Mucosa of rectum (tissue), 2 donors: ENCODE results near the gene INPP1.
A peak's percentile ranks its signal among the peaks of the same experiment; 100 is the strongest.

ENCODE experiments used
- H3K27ac ChIP-seq, 2 donors: one replicate each; pipeline ENCODE4 v1.7.0; 2013; ENCODE audit warnings: inconsistent platforms in 2 of 2, low read depth in 2 of 2, low read length in 2 of 2
- H3K27me3 ChIP-seq, 2 donors: one replicate each; pipeline ENCODE4 v1.7.0; 2013; ENCODE audit warnings: low read length in 2 of 2; ENCODE audit not compliant: control insufficient read depth in 2 of 2, insufficient read depth in 2 of 2
- H3K36me3 ChIP-seq, 2 donors: one replicate each; pipeline ENCODE4 v1.7.0; 2013; ENCODE audit warnings: low read length in 2 of 2; ENCODE audit not compliant: control insufficient read depth in 2 of 2, insufficient read depth in 2 of 2
- H3K4me1 ChIP-seq, 2 donors: one replicate each; pipeline ENCODE4 v1.7.0; 2013; ENCODE audit warnings: low read length in 2 of 2, mild to moderate bottlenecking in 1 of 2; ENCODE audit not compliant: control insufficient read depth in 2 of 2, insufficient read depth in 2 of 2
- H3K4me3 ChIP-seq, 2 donors: one replicate each; pipeline ENCODE4 v1.7.0; 2013; ENCODE audit warnings: low read length in 2 of 2
- H3K9ac ChIP-seq, 2 donors: one replicate each; pipeline ENCODE4 v1.7.0; 2013; ENCODE audit warnings: low read length in 2 of 2, low read depth in 1 of 2, mild to moderate bottlenecking in 1 of 2
- H3K9me3 ChIP-seq, 2 donors: one replicate each; pipeline ENCODE4 v1.7.0; 2013; ENCODE audit warnings: low read length in 2 of 2; ENCODE audit not compliant: control insufficient read depth in 2 of 2
- donor health status: healthy.
- donor health status: Normal muscosa, but diverticular disease.

INPP1 gene

DNA sequence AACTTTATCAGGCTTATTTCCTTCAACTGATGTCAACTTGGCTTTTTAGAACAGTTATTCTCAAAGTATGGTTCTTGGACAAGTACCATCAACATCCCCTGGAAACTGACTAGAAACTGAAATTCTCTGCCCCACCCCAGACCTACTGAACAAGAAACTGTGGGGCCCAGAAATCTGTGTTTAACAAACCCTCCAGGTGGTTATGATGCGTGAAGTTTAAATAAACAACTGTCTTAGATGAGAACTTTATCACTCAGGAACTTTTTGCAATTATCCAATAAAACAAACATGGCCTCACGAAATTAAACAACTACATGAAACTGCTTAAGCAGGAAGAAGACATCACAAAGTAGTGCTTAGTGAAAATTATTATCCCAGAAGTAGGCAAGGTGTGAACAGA is 28.1 kb upstream of the INPP1 start:
- Histone ChIP-seq H3K27me3 (no peaks in the 10 kb centered on the region), H3K9me3 (no peaks in the 10 kb centered on the region), H3K27ac (no peak overlapping the region), H3K4me1 (peaks cover 13 to 31% of the 10 kb centered on the region in 2 donors), H3K9ac (no peak overlapping the region), H3K4me3 (no peak overlapping the region), H3K36me3 (peaks cover 0 to 4% of the 10 kb centered on the region in 2 donors)

DNA sequence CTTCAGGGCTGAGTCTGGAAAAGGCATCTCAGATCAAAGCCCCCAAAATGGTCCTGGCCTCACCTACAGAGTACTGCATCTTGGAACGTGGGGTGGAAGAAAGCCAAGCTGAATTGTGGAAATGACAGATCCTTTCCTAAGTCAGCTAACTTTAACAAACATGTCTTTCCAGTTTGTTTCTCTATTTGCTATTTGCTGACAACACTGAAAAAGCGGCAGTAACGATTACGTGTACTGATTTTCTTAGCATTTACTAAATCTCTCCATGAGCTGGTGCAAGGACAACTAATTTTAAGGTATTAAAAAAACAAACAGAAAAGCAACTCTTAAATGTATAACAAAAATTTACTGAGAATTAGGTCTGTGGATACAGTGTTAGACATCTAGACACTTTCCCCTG is 24.9 kb upstream of the INPP1 start:
- Histone ChIP-seq H3K9me3 (no peaks in the 10 kb centered on the region), H3K9ac (peak overlapping the region; percentile 67 to 83), H3K27me3 (no peaks in the 10 kb centered on the region), H3K4me1 (peaks cover 16 to 17% of the 10 kb centered on the region in 2 donors), H3K4me3 (peak overlapping the region; percentile 80 to 97), H3K36me3 (no peaks in the 10 kb centered on the region), H3K27ac (peak overlapping the region in 1 of 2 donors; percentile 89)

DNA sequence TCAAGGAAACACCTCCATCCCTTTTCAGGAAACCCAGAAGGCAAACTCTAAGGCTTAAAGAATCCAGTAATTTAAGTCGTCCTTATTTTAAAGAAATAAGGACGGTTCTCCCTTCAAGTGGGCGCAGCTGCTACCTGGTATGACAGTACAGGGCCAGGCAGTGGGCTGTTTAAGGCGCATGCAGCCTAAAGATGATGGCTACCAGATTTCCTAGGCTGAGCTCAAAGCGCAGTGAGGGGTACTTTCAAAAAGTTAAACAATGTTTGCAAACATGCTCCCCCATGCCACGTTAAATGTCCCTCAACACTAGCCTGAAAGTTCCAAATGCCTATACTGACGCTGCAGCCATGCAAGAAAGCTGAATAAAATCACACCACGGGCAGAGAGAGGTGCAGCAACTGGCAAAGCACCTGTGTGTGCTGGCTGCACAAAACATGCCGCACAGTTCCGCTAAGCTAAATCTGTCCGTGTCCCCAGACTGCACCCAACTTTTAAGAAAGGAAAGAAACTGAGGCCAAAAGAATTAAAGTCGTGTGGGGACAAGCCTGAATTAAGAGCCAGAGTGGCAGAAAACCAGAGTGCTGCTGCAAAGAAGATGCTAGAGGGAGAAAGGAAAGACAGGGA is 24.3 kb upstream of the INPP1 start:
- no peaks in the 10 kb centered on the region for H3K9me3 ChIP-seq
- peak overlapping the region; percentile 86 to 89 for H3K27ac ChIP-seq
- no peaks in the 10 kb centered on the region for H3K27me3 ChIP-seq
- peak overlapping the region; percentile 80 to 97 for H3K4me3 ChIP-seq
- no peaks in the 10 kb centered on the region for H3K36me3 ChIP-seq
- H3K4me1 ChIP-seq, result peaks cover 13 to 16% of the 10 kb centered on the region in 2 donors
- H3K9ac ChIP-seq, result peak overlapping the region; percentile 67 to 83

- Histone ChIP-seq H3K9me3 (no peaks in the 10 kb centered on the region), H3K36me3 (no peaks in the 10 kb centered on the region), H3K4me3 (peak within 1 kb of the TSS; percentile 80 to 97), H3K27ac (peak within 1 kb of the TSS; percentile 86 to 89), H3K27me3 (no peaks in the 10 kb centered on the region), H3K9ac (peak within 1 kb of the TSS; percentile 67 to 83), H3K4me1 (peaks cover 13 to 16% of the 10 kb centered on the region in 2 donors)
Measured at GRCh38 chr2:190319555-190320498, 23.6 kb upstream of the INPP1 start, which contains the start of gene HIBCH. Gene HIBCH, minus strand, starts transcription at chr2:190319826. Its CDS starts 76 bp downstream, at chr2:190319750.

DNA sequence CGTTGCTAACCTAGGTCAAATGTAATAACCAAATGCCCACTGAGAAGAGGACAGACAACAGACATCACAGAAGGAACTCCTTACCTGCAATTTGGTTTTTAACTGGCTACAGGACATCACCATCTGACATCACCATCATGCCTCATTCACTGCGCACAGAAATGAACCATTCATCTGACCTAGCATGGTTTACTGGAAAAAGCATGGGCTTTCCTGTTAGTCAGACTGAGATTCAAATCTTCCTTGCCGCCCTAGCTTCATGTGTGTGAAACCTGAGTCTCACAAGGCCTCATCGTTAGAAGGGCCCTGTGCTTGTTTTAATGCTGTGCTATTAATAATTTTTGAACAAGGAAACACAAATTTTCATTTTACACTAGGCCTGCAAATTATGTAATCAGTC is 22.7 kb upstream of the INPP1 start:
- no peaks in the 10 kb centered on the region for H3K9me3 ChIP-seq
- H3K9ac ChIP-seq, result no peak overlapping the region
- H3K27ac ChIP-seq, result no peak overlapping the region
- no peaks in the 10 kb centered on the region for H3K36me3 ChIP-seq
- H3K27me3 ChIP-seq, result no peaks in the 10 kb centered on the region
- no peak overlapping the region for H3K4me3 ChIP-seq
- H3K4me1 ChIP-seq, result peaks cover 5 to 15% of the 10 kb centered on the region in 2 donors

GRCh38 chr2:190323406-190323805 is 20.0 kb upstream of the INPP1 start:
- no peak overlapping the region for H3K9ac ChIP-seq
- H3K9me3 ChIP-seq, result no peaks in the 10 kb centered on the region
- H3K27me3 ChIP-seq, result no peaks in the 10 kb centered on the region
- H3K27ac ChIP-seq, result no peak overlapping the region
- H3K4me3 ChIP-seq, result no peak overlapping the region
- no peaks in the 10 kb centered on the region for H3K36me3 ChIP-seq
- peaks cover 1 to 10% of the 10 kb centered on the region in 2 donors for H3K4me1 ChIP-seq

DNA sequence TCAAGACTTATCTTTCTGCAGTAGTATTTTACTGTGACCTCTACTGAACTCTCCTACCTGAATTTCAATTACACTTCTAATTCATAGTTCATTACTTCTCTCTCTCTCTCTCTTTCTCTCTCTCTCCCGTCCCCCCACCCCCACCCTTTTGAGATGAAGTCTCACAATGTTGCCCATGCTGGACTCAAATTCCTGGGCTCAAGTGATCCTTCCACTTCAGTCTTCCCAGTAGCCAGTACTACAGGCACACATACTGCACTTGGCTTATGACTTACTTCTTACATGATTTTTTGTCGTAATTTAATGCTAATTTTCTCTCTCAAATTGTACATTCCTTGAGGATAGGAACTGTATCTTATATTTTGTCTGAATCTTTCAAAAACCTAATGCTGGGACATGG is 17.8 kb upstream of the INPP1 start:
- H3K9me3 ChIP-seq, result no peaks in the 10 kb centered on the region
- no peak overlapping the region for H3K9ac ChIP-seq
- no peak overlapping the region for H3K27ac ChIP-seq
- no peak overlapping the region for H3K4me3 ChIP-seq
- peaks cover 0 to under 1% of the 10 kb centered on the region in 2 donors for H3K4me1 ChIP-seq
- H3K36me3 ChIP-seq, result no peaks in the 10 kb centered on the region
- no peaks in the 10 kb centered on the region for H3K27me3 ChIP-seq

DNA sequence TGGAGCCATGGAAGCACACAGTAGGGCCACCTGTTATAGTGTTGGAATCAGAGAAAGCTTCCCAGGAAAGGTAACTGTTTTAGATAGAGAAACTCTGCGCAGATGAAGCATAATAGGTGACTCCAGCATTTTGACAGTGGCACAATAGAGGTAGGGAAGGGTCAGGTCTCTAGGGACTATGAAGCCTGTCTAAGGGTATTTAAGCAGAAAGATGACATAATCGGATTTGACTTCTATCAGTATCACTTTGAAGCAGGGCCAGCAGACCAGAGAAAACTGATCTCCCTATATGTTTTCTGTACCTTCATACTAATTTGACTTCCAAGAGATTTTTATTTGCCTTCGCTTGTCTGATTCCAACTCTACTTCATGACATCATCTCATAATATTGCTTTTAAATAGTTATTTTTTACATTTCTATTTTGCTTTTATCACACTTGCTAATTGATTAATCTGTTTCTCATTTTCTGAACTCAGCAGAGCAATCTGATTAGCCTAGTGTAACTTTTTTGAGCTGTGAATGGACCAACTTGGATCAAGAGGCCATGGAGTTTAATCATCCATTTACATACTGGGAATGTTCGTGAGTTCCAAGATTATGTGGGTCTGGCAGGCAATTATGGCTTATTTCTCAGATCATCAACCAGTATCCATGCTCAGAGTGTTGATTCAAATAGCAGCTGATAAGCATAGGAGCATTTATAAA is 15.4 kb upstream of the INPP1 start:
- no peak overlapping the region for H3K27ac ChIP-seq
- no peaks in the 10 kb centered on the region for H3K9me3 ChIP-seq
- no peaks in the 10 kb centered on the region for H3K4me1 ChIP-seq
- H3K9ac ChIP-seq, result no peak overlapping the region
- H3K36me3 ChIP-seq, result no peaks in the 10 kb centered on the region
- H3K4me3 ChIP-seq, result no peak overlapping the region
- no peaks in the 10 kb centered on the region for H3K27me3 ChIP-seq

DNA sequence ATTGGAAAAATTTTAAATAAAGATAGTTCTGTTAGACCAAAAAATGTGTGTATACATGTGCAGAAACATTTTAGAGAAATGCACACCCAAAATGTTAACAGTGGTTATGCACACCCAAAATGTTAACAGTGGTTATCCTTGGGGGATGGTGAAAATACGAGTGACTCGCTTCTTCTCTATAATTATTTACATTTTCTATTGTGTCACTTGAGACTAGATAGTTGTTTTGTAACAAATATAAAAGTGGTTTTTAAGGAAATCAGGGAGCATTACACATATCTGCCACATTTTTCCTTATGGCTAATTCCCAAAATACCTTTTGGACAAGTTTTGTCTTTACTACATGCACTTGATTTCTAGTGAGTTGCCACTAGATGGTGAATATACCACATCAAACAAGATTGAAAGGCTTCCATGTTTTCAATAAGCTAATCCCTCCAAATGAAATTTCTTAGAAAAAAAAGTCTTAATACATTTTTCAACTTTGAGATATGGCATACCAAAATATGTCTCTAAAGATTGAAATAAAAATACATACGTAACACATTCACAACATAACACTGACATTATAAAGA is 14.7 kb upstream of the INPP1 start:
- Histone ChIP-seq H3K27me3 (no peaks in the 10 kb centered on the region), H3K4me3 (no peak overlapping the region), H3K36me3 (no peaks in the 10 kb centered on the region), H3K4me1 (no peaks in the 10 kb centered on the region), H3K27ac (no peak overlapping the region), H3K9ac (no peak overlapping the region), H3K9me3 (no peaks in the 10 kb centered on the region)
